ENCODE results near the gene DYNC1I1. TPM values are rescaled to one million over a fixed set of nuclear protein-coding genes. Genes with fewer than 3 reads are reported as not detected.

Gene DYNC1I1
- total and polyA plus RNA-seq, 2 donors (not counting 3 experiments of a cell fraction or from before 2014, with no cell fraction given): 1.8 to 3.6 TPM

DNA sequence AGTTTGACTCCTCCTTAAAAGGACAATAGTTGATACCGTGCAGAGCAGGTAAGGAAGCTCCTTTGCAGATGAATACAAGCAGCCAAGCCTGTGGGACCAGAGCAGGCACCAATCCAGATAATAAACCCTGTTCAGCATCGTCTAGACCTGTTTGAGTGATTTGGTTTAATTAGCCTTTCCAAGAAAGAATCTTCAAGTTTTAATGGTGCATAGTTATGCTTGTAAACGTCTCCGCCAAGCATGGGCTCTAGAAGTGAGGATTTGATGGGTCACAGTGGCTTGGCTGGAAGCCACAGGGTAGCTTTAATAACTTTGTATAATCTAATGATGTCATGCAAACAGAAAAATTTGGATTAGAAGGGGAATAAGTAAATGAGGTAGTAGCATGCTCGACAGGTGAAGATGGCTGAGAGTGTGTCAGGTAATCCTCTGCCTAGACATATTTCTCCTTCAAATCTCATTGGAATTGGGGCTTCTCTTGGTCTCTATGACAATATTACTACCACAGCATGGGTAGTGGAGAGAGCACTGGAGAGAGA lies 188.4 kb downstream of the DYNC1I1 start:
- ChIA-PET POLR2A (no interaction called here), CTCF (interaction anchor here (0.8 to 1.2 kb wide), 2 partner anchors 13 to 25 kb away, joined by 3 read pairs; no protein-coding TSS in a partner anchor)
- H3K27ac ChIP-seq (ENCODE audit: insufficient read depth, low read depth, low read length): no peak overlapping the region
- no peaks in the 10 kb centered on the region for H3K4me1 ChIP-seq (ENCODE audit: control insufficient read depth, extremely low read depth, insufficient read depth, low read length)
- FAIRE-seq (no peak), DNase-seq (ENCODE audit: low read depth, low spot score) (no peak)
- TF ChIP-seq MAX (IDR thresholded peaks at IDR 0.05; ENCODE audit: insufficient read depth, insufficient read length) (no peak), EZH2 (IDR thresholded peaks at IDR 0.05; ENCODE audit: borderline replicate concordance, low read depth, low read length, severe bottlenecking) (no peak), GATA2 (IDR thresholded peaks at IDR 0.05; ENCODE audit: insufficient read depth, insufficient read length, low read depth, low read length) (no peak), MYC (IDR thresholded peaks at IDR 0.05; ENCODE audit: low read depth, low read length) (no peak), POLR2A (IDR thresholded peaks at IDR 0.05; ENCODE audit: low read depth, low read length) (no peak), FOS (IDR thresholded peaks at IDR 0.05; ENCODE audit: borderline replicate concordance, insufficient read depth, low read length) (no peak), JUN (IDR thresholded peaks at IDR 0.05; ENCODE audit: borderline replicate concordance, insufficient read depth, insufficient read length, low read depth) (no peak), POLR2AphosphoS5 (IDR thresholded peaks at IDR 0.05; ENCODE audit: insufficient read depth, low read depth, low read length) (no peak)
- TF ChIP-seq, protein P1, sequence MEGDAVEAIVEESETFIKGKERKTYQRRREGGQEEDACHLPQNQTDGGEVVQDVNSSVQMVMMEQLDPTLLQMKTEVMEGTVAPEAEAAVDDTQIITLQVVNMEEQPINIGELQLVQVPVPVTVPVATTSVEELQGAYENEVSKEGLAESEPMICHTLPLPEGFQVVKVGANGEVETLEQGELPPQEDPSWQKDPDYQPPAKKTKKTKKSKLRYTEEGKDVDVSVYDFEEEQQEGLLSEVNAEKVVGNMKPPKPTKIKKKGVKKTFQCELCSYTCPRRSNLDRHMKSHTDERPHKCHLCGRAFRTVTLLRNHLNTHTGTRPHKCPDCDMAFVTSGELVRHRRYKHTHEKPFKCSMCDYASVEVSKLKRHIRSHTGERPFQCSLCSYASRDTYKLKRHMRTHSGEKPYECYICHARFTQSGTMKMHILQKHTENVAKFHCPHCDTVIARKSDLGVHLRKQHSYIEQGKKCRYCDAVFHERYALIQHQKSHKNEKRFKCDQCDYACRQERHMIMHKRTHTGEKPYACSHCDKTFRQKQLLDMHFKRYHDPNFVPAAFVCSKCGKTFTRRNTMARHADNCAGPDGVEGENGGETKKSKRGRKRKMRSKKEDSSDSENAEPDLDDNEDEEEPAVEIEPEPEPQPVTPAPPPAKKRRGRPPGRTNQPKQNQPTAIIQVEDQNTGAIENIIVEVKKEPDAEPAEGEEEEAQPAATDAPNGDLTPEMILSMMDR (IDR thresholded peaks at IDR 0.05; ENCODE audit: extremely low read depth in 1 of 2, insufficient read depth in 1 of 2, low read depth in 1 of 2, low read length in 2 of 2): no peak
- H3K4me3 ChIP-seq (replicated peaks in 1 of 3; ENCODE audit: insufficient read depth in 1 of 3, low read depth in 1 of 3, low read length in 3 of 3): no peak overlapping the region
- intact Hi-C loops (cut with micrococcal nuclease): no loop called here
- H2AFZ ChIP-seq (ENCODE audit: low read depth, low read length): no peak overlapping the region
- no TSS peak for BruUV-seq (replicated peaks)
- H4K20me1 ChIP-seq (replicated peaks; ENCODE audit: control insufficient read depth, extremely low read depth, insufficient read depth, low read length): no peaks in the 10 kb centered on the region
- dilution Hi-C loops (cut with MboI; ENCODE audit: extremely low pct_ligation_motif_present, low sequenced_read_pairs): no loop called here
- H3K27me3 ChIP-seq (ENCODE audit: control insufficient read depth in 2 of 2, insufficient read depth in 2 of 2, low read length in 2 of 2): peaks cover 0 to 8% of the 10 kb centered on the region in 2 experiments
- H3K9me3 ChIP-seq (replicated peaks; ENCODE audit: control insufficient read depth, insufficient read depth, low read length): no peaks in the 10 kb centered on the region
- H3K36me3 ChIP-seq (ENCODE audit: control insufficient read depth in 2 of 2, extremely low read depth in 1 of 2, insufficient read depth in 2 of 2, low read length in 2 of 2): no peaks in the 10 kb centered on the region
- no peaks in the 10 kb centered on the region for H3K79me2 ChIP-seq (ENCODE audit: control insufficient read depth, insufficient read depth, low read length)
- H3K9me1 ChIP-seq (replicated peaks; ENCODE audit: control insufficient read depth, extremely low read depth, insufficient read depth, low read length): no peaks in the 10 kb centered on the region
- no peak overlapping the region for H3K4me2 ChIP-seq (ENCODE audit: insufficient read depth, low read length)
- H3K9ac ChIP-seq (replicated peaks; ENCODE audit: extremely low read depth, insufficient read depth, low read length): no peak overlapping the region
